GM10248 (cell line): ENCODE results near the gene RTP2.

Experiments
- CTCF ChIA-PET: fragments of 300-600 bp; sonication (Branson Sonifier 250); formaldehyde crosslinking; extraction: SDS; loops from one replicate; lab custom pipeline; 2021; ENCODE audit warnings: antibody characterized with exemption; lab: Yijun Ruan, JAX
- POLR2A ChIA-PET: fragments of 350-650 bp; sonication (Branson Sonifier 250); formaldehyde crosslinking; extraction: SDS; loops from one replicate; lab custom pipeline; 2020; ENCODE audit warnings: antibody characterized with exemption; lab: Yijun Ruan, JAX
- DNase-seq: peaks from one replicate; pipeline ENCODE4 v3.0.0; 2012; ENCODE audit errors: extremely low spot score
- TF ChIP-seq, protein P1 (sequence below): IDR thresholded peaks from 2 replicates; pipeline ENCODE4 v1.5.1; 2012; ENCODE audit warnings: mild to moderate bottlenecking, low read depth; ENCODE audit errors: extremely low read depth, missing control alignments, control extremely low read depth

Gene RTP2

DNA sequence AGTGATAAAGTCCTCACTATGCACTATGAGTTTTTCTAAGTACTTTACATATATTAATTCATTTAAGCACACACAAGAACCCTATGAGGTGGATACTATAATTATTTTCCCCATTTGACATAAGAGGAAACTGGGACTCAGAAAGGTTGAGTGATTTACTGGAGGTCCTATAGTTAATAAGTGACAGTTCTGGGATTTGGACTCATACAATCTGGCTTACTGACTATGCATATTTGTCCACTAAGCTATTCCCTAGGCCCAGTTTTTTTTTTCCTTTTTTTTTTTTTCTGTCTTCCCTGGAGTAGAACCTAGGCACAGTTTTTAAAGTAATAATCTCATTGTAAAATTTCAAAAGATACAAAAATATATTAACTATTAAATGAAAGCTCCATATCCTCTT lies 6.3 kb upstream of the RTP2 start:
- POLR2A ChIA-PET = no interaction called here
- CTCF ChIA-PET = interaction anchor here (1.2 to 9.3 kb wide), 3 partner anchors 8 to 389 kb away, joined by 4 to 76 read pairs (median 14); no protein-coding TSS in a partner anchor
- DNase-seq = no peak
- TF ChIP-seq, protein P1, sequence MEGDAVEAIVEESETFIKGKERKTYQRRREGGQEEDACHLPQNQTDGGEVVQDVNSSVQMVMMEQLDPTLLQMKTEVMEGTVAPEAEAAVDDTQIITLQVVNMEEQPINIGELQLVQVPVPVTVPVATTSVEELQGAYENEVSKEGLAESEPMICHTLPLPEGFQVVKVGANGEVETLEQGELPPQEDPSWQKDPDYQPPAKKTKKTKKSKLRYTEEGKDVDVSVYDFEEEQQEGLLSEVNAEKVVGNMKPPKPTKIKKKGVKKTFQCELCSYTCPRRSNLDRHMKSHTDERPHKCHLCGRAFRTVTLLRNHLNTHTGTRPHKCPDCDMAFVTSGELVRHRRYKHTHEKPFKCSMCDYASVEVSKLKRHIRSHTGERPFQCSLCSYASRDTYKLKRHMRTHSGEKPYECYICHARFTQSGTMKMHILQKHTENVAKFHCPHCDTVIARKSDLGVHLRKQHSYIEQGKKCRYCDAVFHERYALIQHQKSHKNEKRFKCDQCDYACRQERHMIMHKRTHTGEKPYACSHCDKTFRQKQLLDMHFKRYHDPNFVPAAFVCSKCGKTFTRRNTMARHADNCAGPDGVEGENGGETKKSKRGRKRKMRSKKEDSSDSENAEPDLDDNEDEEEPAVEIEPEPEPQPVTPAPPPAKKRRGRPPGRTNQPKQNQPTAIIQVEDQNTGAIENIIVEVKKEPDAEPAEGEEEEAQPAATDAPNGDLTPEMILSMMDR = no peak

DNA sequence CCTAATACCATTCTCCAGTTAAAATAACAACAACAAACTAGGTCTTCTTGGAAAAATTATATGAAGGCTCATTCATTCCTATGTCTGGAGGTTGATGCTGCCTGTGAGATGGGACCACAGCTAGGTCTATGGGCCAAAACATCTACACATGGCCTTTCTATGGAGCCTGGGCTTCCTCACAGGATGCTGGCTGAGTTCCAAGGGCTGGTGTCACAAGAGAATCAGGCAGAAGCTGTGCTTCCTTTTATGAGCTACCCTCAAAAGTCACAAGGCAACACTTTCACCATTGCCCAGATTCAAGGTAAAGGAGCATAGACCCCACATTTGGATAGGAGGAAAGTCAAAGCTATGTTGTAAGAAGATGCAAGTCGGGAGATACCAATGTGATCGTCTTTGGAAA lies 4.6 kb upstream of the RTP2 start:
- no peak for DNase-seq
- TF ChIP-seq, protein P1 = no peak
- ChIA-PET POLR2A (no interaction called here), CTCF (interaction anchor here (2.2 to 9.3 kb wide), 3 partner anchors 10 to 388 kb away, joined by 6 to 76 read pairs (median 7); no protein-coding TSS in a partner anchor)

DNA sequence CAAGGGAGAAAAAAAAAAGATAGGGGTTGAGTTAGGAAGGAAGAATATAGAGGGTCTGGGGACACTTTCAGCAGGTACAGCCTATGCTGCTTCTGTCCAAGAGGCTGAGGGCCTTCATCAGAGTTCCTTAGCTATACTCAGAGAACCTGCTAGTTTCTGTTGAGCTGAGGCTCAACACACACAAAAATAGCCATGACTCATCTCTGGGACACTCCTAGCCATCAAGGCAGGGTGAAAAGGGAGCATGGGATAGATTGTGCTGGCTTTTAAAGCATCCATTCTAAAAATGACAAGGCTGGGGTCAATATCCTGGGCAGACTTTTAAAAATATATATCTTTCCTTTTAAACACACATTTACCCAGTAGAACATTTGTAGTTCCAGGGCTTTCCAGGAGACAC lies 2.8 kb upstream of the RTP2 start:
- ChIA-PET CTCF (interaction anchor here (1.3 to 9.3 kb wide), 5 partner anchors 12 to 388 kb away, joined by 5 to 76 read pairs (median 7); no protein-coding TSS in a partner anchor), POLR2A (interaction anchor here (0.6 kb wide), 1 partner anchor 32 kb away, joined by 5 read pairs; no protein-coding TSS in a partner anchor)
- DNase-seq = no peak
- TF ChIP-seq, protein P1 = no peak

DNA sequence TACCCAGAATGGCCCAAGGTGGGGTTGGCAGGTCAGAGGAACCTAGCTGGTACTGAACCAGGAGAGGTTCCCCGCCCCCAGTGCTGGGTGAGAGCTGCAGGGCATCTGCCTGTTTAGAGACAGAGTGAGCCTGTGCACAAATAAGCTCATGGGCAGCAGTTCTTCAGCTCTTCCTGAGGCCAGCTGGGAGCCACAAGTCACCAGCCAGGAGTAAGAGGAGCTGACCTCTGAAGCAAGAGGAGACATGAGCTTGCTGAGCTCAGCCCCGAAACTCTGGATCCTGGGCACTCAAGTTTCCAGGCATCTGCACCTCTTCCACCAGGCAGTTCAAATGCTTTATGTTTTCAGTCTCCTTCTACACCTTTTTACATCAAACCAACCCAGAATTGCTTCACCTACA lies 2.1 kb downstream of the RTP2 start:
- ChIA-PET POLR2A (no interaction called here), CTCF (interaction anchor here (1.1 to 9.3 kb wide), 4 partner anchors 17 to 386 kb away, joined by 3 to 76 read pairs (median 28); no protein-coding TSS in a partner anchor)
- TF ChIP-seq, protein P1 = no peak
- DNase-seq = no peak

DNA sequence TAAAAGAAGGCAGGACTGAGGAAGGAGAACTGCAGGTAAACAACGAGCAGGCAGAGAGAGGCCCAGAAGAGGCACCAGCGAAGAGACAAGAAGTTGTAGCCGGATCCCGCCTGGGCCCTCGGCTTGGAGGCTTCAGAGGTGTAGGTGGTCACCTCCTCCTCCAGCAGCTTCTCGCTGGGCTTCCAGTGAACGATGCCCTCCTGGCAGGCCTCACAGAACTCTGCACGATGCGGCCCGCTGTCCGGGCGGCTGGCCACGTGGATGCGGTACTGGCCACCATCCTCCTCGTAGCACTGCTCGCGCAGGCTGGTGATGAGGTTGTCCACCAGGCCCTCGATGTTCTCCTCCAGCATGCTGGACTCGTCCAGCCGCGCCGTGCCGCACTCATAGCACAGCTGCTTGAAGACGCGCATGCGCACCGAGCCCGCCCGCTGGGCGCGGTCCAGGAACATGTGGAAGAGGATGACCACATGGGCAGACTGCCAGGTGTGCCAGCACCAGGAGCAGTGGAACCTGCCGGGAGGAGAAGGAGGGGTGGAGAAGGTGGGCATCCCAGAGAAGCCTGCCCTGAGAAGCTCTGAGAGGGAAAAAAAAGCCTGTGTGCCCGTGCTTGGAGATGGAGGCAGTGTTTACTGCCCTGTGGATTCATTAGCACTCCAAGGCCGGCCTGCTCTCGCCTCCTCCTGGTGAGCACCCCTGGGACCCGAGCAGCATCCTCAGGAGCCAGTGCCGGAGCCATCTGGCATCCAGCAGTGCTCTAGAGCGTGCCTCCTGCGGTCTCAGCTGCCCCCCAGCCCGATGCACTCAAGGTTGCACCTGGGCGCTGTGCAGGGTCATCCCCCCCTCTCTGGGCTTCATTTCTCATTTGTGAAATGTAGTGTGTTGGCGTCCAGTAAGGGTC lies 3.6 kb downstream of the RTP2 start:
- POLR2A ChIA-PET = no interaction called here
- no peak for DNase-seq
- CTCF ChIA-PET = interaction anchor here (1.6 to 4.0 kb wide), 2 partner anchors 19 to 380 kb away, joined by 10 to 18 read pairs; no protein-coding TSS in a partner anchor
- TF ChIP-seq, protein P1 = no peak

DNA sequence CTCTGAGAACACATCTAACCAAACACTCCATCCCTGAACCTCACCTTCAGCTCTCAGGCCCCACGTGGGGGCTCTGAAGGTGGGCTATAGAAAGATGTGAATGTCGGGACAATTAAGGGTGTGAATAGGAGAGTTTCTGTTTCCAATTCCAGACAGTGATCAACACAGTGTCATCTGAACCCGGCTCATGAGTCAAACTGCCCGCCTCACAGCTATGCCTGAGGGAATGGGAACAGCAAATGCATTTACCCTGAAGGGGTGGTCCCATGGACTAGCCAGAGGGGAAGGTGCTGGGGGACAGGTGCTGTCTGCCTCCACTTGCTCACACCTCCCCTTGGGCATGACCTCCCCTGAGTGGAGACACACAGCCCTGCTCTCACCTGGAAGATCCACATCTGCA lies 6.3 kb downstream of the RTP2 start:
- TF ChIP-seq, protein P1 = no peak

More for the DNA sequence above, 6.3 kb downstream of the RTP2 start:
- POLR2A ChIA-PET = no interaction called here
- no peak for DNase-seq
- CTCF ChIA-PET = interaction anchor here (1.4 to 4.0 kb wide), 3 partner anchors 12 to 377 kb away, joined by 4 to 18 read pairs (median 8); no protein-coding TSS in a partner anchor
